Neuron (in vitro differentiated cells): ENCODE measurements around the gene ELAVL4.

ENCODE experiments used
- H2AFZ ChIP-seq: one replicate; pipeline ENCODE4 v1.6.1; 2013; ENCODE audit warnings: low read depth, mild to moderate bottlenecking, inconsistent platforms, low read length, moderate library complexity
- H3K27me3 ChIP-seq: one replicate; pipeline ENCODE4 v1.6.1; 2013; ENCODE audit warnings: low read length; ENCODE audit not compliant: insufficient read depth
- H3K36me3 ChIP-seq: one replicate; pipeline ENCODE4 v1.6.1; 2013; ENCODE audit warnings: low read length; ENCODE audit not compliant: insufficient read depth
- H3K4me1 ChIP-seq: one replicate; pipeline ENCODE4 v1.6.1; 2013; ENCODE audit warnings: low read length; ENCODE audit not compliant: insufficient read depth
- H3K4me3 ChIP-seq: 2 replicates; pipeline ENCODE4 v1.5.1; 2013; ENCODE audit warnings: mild to moderate bottlenecking, low read length, moderate library complexity
- H3K9me3 ChIP-seq: one replicate; pipeline ENCODE4 v1.6.1; 2013; ENCODE audit warnings: low read length

ELAVL4 gene

DNA sequence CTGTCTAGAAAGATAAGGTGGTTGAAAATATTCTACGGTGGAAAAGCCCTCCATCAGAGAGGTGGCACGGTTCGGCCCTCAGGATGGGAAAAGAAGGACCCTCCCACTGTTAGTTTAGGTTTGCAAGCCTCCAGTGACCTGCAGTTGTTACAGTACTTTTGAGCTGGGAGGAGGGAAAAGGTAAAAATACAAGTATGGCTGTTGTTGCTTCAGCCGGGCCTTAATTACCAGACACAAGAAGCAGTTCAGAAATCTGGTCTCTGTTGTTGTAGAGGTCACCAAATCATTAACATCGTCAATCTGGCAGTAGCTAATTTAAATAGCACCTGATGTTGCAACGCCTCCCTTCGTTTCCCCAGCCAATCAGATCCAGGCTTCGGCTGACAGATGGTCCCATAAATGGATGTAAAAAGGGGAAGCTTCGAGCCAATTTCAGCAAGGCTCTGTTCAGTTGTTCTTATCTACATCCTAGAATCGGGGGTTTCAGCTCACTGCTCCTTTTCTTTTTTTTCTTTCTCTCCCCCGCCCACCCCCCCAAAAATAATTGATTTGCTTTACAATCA is at the start of gene ELAVL4:
Gene ELAVL4 (plus strand): TSS at position 424 of the 563 bp plus-strand sequence. CDS start 270 bp downstream, outside the sequence.
- H3K4me1 ChIP-seq, result peaks cover 27% of the 10 kb centered on the region
- H3K9me3 ChIP-seq, result no peaks in the 10 kb centered on the region
- no peaks in the 10 kb centered on the region for H3K27me3 ChIP-seq
- H3K36me3 ChIP-seq, result no peaks in the 10 kb centered on the region
- H2AFZ ChIP-seq, result no peak within 1 kb of the TSS
- peak within 1 kb of the TSS; percentile 26 for H3K4me3 ChIP-seq

DNA sequence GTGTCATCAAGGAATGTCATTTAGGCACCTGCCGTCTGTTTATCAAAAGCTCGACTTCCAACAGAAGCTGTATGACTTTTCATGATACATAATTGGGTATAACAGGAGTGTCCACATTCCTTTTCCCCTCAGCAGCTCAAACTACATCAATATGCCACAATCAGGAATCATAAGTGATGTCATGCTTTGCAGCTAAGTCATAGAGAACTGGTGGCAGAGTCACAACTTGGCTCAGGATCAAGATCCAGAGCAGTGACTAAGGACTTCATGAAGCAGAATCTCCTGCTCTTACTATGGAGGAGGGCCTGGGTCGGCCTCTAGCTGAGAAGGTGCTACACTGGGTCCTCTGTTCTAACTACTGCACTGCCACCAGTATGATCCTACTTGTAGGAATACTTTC is 48.4 kb upstream of the ELAVL4 start:
- H3K27me3 ChIP-seq, result no peaks in the 10 kb centered on the region
- no peaks in the 10 kb centered on the region for H3K4me1 ChIP-seq
- no peaks in the 10 kb centered on the region for H3K9me3 ChIP-seq
- no peak overlapping the region for H3K4me3 ChIP-seq
- H3K36me3 ChIP-seq, result no peaks in the 10 kb centered on the region
- no peak overlapping the region for H2AFZ ChIP-seq

DNA sequence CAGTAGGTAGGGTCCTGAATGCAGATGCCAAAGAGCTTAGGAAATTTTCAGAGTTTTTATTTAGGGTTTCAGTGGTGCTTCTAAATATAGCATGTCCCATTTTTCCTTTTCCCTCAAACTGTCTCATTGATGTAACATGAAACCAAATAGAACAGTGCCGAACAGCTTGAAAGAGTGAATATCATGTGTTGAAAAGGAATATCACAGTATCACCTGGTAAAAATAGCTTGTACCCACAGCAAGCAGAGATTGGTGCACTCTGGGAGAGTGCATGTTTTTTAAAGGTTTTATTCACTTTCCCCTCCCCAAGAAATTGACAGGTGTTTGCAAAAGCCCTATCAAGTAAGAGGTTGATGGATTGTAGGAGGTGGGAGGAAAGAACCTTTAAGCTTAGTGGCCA is 41.9 kb upstream of the ELAVL4 start:
- Histone ChIP-seq H3K4me1 (no peaks in the 10 kb centered on the region), H2AFZ (no peak overlapping the region), H3K4me3 (no peak overlapping the region), H3K36me3 (no peaks in the 10 kb centered on the region), H3K27me3 (no peaks in the 10 kb centered on the region), H3K9me3 (no peaks in the 10 kb centered on the region)

DNA sequence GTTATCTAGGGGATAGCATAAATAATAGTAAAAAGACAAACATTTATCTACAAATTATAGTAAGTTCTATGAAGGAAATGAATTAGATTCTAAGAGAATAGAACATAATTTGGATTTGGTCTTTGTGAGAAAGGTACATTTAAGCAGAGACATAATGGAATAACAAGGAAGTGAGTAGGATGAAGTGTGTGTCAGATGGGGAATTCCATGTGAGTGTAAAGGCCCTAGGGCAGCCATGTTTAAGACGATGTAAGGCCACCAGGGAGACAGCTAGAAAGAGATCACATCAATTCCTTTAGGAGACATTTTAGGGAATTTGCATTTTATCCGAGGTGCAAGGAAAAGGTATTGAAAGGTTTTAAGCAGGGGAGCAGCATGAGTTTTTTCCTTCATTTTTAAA is 33.8 kb upstream of the ELAVL4 start:
- H3K4me3 ChIP-seq, result no peak overlapping the region
- H3K9me3 ChIP-seq, result no peaks in the 10 kb centered on the region
- no peaks in the 10 kb centered on the region for H3K4me1 ChIP-seq
- H2AFZ ChIP-seq, result no peak overlapping the region
- no peaks in the 10 kb centered on the region for H3K27me3 ChIP-seq
- no peaks in the 10 kb centered on the region for H3K36me3 ChIP-seq

DNA sequence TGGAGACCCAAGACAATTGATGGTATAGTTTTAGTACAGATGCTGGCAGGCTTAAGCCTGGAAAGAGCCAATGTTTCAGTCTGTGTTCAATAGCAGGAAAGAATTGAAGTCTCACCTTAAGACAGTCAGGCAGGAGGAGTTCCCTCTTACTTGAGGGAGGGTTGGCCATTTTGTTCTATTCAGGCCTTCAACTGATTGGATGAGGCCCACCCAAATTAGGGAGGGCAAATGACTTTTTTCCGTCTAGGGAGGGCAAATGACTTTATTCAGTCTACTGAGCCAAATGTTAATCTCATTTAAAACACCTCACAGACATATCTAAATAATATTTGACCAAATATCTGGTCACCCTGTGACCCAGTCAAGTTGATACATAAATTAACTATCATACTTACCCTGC is 31.4 kb upstream of the ELAVL4 start:
- H3K4me1 ChIP-seq, result no peaks in the 10 kb centered on the region
- H3K9me3 ChIP-seq, result no peaks in the 10 kb centered on the region
- no peak overlapping the region for H3K4me3 ChIP-seq

DNA sequence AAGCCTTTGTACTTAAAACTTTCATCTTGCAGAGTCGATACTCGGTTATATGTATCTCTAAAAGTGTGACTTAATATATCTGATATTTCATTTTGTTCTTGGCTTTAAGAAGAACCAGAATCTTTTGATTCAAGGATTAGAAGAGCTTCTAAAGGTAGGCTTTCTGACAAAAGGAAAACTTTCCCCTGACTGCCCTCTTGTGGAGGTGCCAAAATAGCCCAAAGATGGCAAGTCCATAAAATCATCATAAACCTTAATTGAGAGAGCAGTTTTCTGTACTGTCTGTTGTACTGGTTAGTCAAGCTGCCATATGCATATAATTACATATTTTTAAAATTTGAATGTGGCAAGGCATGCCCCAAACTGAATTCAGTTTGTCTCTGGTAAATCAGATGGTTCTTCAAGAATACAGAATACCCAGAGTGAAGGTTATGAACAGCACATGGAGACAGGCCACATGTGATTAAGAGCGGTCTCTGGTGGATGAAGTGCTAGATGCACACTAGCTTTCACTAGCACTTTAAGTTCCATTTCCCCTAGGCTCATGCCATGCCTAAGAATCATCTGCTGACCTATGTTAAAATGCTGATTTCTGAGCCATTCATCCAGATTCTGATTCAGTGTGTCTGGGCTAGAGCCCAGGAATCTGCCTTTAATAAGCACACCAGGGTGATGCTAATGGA is 27.7 kb upstream of the ELAVL4 start:
- no peaks in the 10 kb centered on the region for H3K4me1 ChIP-seq

More for the DNA sequence above, 31.4 kb upstream of the ELAVL4 start:
- no peak overlapping the region for H2AFZ ChIP-seq
- H3K27me3 ChIP-seq, result no peaks in the 10 kb centered on the region
- H3K36me3 ChIP-seq, result no peaks in the 10 kb centered on the region

DNA sequence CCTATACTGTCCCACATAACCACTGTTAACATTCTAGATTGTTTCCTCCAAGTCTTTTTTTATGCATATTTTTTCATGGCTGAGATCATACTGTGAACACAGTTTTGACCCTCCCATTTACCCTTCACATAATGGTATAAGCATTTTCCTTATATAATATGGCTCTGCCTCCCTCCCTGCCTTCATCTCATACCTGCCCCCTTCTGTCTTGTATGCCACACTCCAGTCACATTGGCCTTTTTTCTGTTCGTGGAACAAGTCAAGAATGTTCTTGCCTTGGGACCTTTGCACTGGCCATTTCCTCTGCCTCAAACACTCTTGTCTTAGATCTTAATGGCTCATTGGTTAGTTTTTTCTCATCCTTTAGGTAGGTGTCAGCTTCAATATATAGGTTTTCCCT is 24.3 kb upstream of the ELAVL4 start:
- Histone ChIP-seq H2AFZ (no peak overlapping the region), H3K27me3 (no peaks in the 10 kb centered on the region), H3K4me3 (no peak overlapping the region), H3K4me1 (no peaks in the 10 kb centered on the region), H3K9me3 (no peaks in the 10 kb centered on the region), H3K36me3 (no peaks in the 10 kb centered on the region)

More for the DNA sequence above, 27.7 kb upstream of the ELAVL4 start:
- H3K9me3 ChIP-seq, result no peaks in the 10 kb centered on the region
- H2AFZ ChIP-seq, result no peak overlapping the region
- H3K36me3 ChIP-seq, result no peaks in the 10 kb centered on the region
- H3K27me3 ChIP-seq, result no peaks in the 10 kb centered on the region
- no peak overlapping the region for H3K4me3 ChIP-seq

DNA sequence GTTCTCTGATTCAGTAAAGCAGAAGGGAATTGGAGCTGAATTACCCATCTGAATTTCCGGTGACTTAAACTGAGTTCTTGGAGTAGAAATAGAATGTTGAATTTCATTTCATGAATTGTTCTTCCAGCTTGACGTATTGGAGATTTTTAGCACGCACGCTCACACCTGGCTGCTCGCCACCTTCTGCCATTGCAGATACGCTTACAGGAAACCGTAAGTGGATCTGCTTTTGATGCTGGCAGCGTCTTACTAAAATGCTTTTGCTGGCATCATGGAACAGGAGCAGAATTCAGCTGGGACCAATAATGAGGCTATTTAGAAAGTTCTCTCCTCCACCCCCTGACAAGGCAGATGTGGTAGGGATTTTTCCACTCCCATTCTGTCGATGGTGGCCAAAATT is 17.7 kb upstream of the ELAVL4 start:
- Histone ChIP-seq H3K4me1 (no peaks in the 10 kb centered on the region), H2AFZ (no peak overlapping the region), H3K27me3 (no peaks in the 10 kb centered on the region), H3K36me3 (no peaks in the 10 kb centered on the region), H3K4me3 (no peak overlapping the region), H3K9me3 (no peaks in the 10 kb centered on the region)

DNA sequence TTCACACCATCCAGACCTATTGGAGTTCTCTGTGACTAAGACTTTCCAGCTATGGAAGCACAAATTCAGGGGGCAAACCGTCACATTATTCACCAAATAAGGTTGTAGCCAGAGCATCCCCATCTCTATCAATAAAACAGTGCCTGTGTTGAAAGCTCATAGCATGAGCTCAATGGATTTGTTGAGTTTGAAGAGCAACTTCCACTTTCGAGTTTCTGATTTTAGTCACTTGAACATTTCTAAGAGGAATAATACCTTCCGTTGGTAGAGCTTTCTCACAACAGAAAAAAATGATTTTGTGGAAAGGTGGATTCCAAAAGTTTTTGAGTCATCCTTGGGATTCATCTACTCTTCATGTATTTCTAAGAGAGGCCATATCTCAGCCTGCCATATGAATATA is 13.0 kb upstream of the ELAVL4 start:
- Histone ChIP-seq H3K4me1 (no peaks in the 10 kb centered on the region), H2AFZ (no peak overlapping the region), H3K27me3 (no peaks in the 10 kb centered on the region), H3K36me3 (no peaks in the 10 kb centered on the region), H3K9me3 (no peaks in the 10 kb centered on the region), H3K4me3 (no peak overlapping the region)

DNA sequence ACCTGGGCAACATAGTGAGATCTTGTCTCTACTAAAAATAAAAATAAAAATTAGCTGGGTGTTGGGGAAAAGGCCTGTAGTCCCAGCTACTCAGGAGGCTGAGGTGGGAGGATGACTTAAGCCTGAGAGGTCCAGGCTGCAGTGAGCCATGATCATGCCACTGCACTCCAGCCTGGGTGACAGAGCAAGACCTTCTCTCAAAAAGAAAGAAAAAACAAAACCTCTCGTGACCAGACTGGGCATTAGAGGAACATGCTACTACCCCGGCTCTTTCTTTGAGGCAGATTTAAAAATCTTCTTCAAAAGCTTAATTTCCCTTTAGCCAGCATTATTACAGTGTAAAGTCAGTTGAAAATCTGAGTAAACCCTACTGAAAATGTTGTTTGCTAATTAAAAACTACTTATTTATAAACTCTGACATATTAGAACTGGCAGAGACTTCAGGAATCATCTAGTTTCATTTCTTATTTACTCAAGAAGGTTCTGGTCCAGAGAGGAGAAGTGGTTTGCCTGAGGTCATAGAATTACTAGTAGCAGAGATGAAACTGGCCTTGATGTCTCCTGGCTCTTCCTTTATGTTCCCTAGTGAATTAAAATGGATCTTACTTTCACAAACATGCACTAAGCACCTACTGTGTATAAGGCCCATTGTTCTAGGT is 11.6 kb upstream of the ELAVL4 start:
- Histone ChIP-seq H2AFZ (no peak overlapping the region), H3K36me3 (no peaks in the 10 kb centered on the region), H3K4me3 (no peak overlapping the region), H3K4me1 (no peaks in the 10 kb centered on the region), H3K9me3 (no peaks in the 10 kb centered on the region), H3K27me3 (no peaks in the 10 kb centered on the region)

DNA sequence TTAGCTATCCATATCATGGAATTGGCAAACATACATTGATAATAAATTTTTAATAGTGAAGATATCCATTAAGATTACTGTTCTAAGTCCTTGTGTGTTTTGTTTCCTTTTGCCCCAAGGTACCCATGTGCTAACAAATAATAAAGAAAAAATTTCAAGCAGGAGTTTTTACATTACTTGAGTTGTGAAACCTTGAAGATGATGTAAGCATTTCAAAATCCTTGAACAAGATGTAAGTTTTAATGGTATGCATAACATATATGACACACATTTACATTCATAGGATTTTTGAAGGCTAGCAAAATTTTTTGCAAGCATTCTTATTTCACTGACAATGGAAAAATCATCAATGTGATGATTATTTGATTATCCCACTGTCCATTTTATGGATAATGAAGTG is 10.9 kb upstream of the ELAVL4 start:
- no peak overlapping the region for H3K4me3 ChIP-seq
- H3K9me3 ChIP-seq, result no peaks in the 10 kb centered on the region
- H2AFZ ChIP-seq, result no peak overlapping the region
- H3K27me3 ChIP-seq, result no peaks in the 10 kb centered on the region
- H3K36me3 ChIP-seq, result no peaks in the 10 kb centered on the region
- H3K4me1 ChIP-seq, result no peaks in the 10 kb centered on the region

DNA sequence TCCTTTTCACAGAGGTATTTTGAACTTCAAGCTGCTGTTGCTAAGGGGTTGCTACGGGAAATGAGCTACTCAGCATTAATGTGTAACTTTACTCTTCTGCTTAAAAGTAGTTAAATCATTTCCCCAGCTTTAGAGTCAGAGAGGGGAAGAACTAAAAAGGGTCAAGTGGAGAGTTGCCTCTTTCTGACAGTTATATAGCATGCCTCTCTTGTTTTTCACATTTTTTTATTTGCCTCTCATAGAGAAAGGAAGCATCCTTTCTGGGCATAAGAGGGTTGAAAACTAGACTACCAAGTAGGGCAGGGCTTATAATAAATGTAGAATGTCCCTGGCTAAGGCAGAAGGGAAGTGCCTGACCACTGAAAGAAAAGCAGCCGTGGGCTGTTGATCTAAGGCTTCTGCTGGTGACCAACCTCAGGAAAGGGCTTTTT is 10.1 kb upstream of the ELAVL4 start:
- Histone ChIP-seq H3K4me3 (no peak overlapping the region), H3K4me1 (no peaks in the 10 kb centered on the region), H2AFZ (no peak overlapping the region), H3K9me3 (no peaks in the 10 kb centered on the region), H3K27me3 (no peaks in the 10 kb centered on the region), H3K36me3 (no peaks in the 10 kb centered on the region)

DNA sequence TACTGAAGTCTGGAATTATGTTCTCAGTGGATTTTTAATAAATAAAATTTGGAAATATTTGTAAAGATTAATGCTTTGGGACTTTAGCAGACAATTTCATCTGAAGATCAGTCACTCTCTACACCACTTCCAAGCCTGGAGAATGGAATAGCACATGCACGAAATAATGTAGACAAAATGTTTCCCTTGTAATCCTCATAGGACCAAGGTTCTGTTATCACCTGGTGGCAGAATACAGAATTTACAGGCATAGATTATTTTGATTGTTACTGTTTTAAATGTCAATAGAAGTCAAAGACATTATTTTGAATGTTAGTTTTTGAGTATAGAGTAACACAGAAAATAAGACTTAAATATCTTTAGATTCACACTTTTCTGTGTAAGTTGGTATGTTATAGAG is 9.1 kb upstream of the ELAVL4 start:
- Histone ChIP-seq H3K27me3 (no peaks in the 10 kb centered on the region), H3K36me3 (no peaks in the 10 kb centered on the region), H3K9me3 (no peaks in the 10 kb centered on the region), H3K4me3 (no peak overlapping the region), H2AFZ (no peak overlapping the region), H3K4me1 (no peaks in the 10 kb centered on the region)
